Activated CD4-positive, alpha-beta T cell treated with anti-CD3 and anti-CD28 coated beads, Interleukin-2, amount 10 ng/mL, durations not matched to agents 7 days and 5 days (primary cell): ENCODE measurements around the gene TRAPPC2. TPM values are rescaled to one million over a fixed set of nuclear protein-coding genes. Genes with fewer than 3 reads are reported as not detected.

Source experiments
- CTCF ChIA-PET: fragments of 350-600 bp; sonication (Branson Sonifier 250); formaldehyde crosslinking; loops from one replicate; lab custom pipeline; 2021; ENCODE audit warnings: antibody characterized with exemption; lab: Charles Lee
- POLR2A ChIA-PET: fragments of 350-600 bp; sonication (Branson Sonifier 250); formaldehyde crosslinking; loops from one replicate; lab custom pipeline; 2021; ENCODE audit warnings: antibody characterized with exemption; lab: Charles Lee
- DNase-seq: peaks from one replicate; pipeline ENCODE4 v3.0.0-alpha.2; 2020
- H3K27ac Mint-ChIP-seq: one replicate; pipeline ENCODE4 v1.8.0; 2021; ENCODE audit warnings: mild to moderate bottlenecking, moderate library complexity, mixed read lengths
- H3K27me3 Mint-ChIP-seq: one replicate; pipeline ENCODE4 v1.8.0; 2021; ENCODE audit warnings: mixed read lengths
- H3K36me3 Mint-ChIP-seq: one replicate; pipeline ENCODE4 v1.8.0; 2021; ENCODE audit warnings: low read depth, mixed read lengths
- H3K4me1 Mint-ChIP-seq: one replicate; pipeline ENCODE4 v1.8.0; 2021; ENCODE audit warnings: mixed read lengths
- H3K4me3 Mint-ChIP-seq: one replicate; pipeline ENCODE4 v1.8.0; 2021; ENCODE audit warnings: mild to moderate bottlenecking, moderate library complexity, mixed read lengths
- H3K9me3 Mint-ChIP-seq: one replicate; pipeline ENCODE4 v1.8.0; 2021; ENCODE audit warnings: mixed read lengths
- total RNA-seq, 2 experiments: library from RNA; stranded (reverse); gene quantifications; one replicate each; pipeline ENCODE4 v1.2.3, GENCODE V29; 2021

The TRAPPC2 gene
- total RNA-seq, 2 experiments from 2014 or later = 20.2 to 22.2 TPM

DNA sequence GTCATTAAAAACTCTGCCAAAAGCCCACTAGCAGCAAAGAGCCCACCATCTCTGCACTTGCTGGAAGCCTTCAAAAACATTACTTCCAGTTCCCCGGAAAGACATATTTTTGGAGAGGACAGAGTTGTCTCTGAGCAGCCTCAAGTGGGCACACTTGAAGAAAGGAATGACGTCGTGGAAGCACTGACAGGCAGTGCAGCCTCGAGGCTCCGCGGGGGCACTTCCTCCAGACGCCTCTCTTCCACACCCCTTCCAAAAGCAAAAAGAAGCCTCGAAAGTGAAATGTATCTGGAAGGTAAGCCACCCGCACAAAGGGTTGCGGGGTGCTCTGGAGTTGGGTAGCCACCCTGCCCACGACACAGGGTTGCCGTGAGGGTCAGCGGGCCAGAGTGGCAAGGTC, 26.0 kb upstream of the TRAPPC2 start:
- CTCF ChIA-PET = no interaction called here
- no peaks in the 10 kb centered on the region for H3K27me3 Mint-ChIP-seq
- no peak for DNase-seq
- no peak overlapping the region for H3K4me3 Mint-ChIP-seq
- no peaks in the 10 kb centered on the region for H3K9me3 Mint-ChIP-seq
- H3K27ac Mint-ChIP-seq = no peak overlapping the region
- POLR2A ChIA-PET = no interaction called here
- peaks cover 7% of the 10 kb centered on the region for H3K4me1 Mint-ChIP-seq
- H3K36me3 Mint-ChIP-seq = peaks cover 16% of the 10 kb centered on the region

DNA sequence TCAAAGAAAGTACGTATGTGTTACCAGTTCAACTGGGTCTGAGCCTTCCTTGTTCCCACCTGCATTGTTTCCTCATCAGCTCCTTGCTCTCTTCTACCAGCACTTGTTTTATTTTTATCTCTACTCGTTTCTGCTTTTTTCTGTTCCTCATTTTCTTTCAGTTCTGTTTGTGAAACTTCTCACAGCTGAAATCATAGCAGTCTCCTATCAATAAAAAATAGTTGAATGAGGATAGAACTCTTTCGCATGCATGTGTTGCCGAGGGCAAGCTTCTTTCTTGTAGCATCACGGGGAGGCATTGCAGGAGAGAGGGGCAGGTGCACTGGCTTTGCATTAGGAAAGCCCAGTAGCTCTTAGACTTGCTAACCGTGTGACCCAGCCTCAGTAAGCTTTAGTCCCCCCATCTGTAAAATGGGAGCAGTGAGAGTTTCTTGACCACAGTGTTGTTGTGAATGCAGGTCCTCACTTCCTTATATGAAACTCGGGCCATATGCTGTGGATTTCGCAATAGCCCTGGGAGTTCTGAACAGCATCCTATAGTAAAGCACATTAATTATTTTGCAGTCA, 24.8 kb upstream of the TRAPPC2 start:
- no peak overlapping the region for H3K27ac Mint-ChIP-seq
- H3K9me3 Mint-ChIP-seq = no peaks in the 10 kb centered on the region
- ChIA-PET CTCF (no interaction called here), POLR2A (no interaction called here)
- peaks cover 17% of the 10 kb centered on the region for H3K36me3 Mint-ChIP-seq
- no peaks in the 10 kb centered on the region for H3K27me3 Mint-ChIP-seq
- no peak for DNase-seq
- peaks cover 15% of the 10 kb centered on the region for H3K4me1 Mint-ChIP-seq
- H3K4me3 Mint-ChIP-seq = no peak overlapping the region

DNA sequence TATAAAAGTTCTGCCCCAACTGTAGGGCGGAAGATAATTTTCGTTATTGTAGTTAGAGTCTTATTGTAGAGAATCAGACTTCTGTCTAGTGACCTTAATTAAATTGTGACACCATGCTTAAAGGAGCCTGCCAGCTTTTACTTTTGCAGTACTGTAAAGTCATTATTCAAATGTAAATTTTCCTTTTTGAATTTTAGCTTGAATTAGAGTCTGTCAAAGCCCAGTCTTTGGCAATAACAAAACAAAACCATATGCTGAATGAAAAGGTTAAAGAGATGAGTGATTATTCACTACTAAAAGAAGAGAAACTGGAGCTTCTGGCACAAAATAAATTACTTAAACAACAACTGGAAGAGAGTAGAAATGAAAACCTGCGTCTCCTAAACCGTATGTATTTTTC, 22.0 kb upstream of the TRAPPC2 start:
- H3K4me1 Mint-ChIP-seq = peaks cover 22% of the 10 kb centered on the region
- H3K27me3 Mint-ChIP-seq = no peaks in the 10 kb centered on the region
- POLR2A ChIA-PET = no interaction called here
- CTCF ChIA-PET = interaction anchor here (0.6 kb wide), 1 partner anchor 17 kb away, joined by 3 read pairs; no protein-coding TSS in a partner anchor
- H3K9me3 Mint-ChIP-seq = no peaks in the 10 kb centered on the region
- DNase-seq = no peak
- peaks cover 27% of the 10 kb centered on the region for H3K36me3 Mint-ChIP-seq
- H3K27ac Mint-ChIP-seq = no peak overlapping the region
- H3K4me3 Mint-ChIP-seq = no peak overlapping the region

- Mint-ChIP-seq H3K9me3 (no peaks in the 10 kb centered on the region), H3K36me3 (peaks cover 27% of the 10 kb centered on the region), H3K27me3 (no peaks in the 10 kb centered on the region), H3K4me1 (peaks cover 24% of the 10 kb centered on the region), H3K27ac (peak overlapping the region; percentile 5), H3K4me3 (no peak overlapping the region)
- peak; percentile 37 for DNase-seq
- POLR2A ChIA-PET = no interaction called here
- CTCF ChIA-PET = interaction anchor here (1.2 kb wide), 1 partner anchor 15 kb away, joined by 3 read pairs; no protein-coding TSS in a partner anchor
Observed at GRCh38 chrX:13755254-13755653, 20.8 kb upstream of the TRAPPC2 start.

DNA sequence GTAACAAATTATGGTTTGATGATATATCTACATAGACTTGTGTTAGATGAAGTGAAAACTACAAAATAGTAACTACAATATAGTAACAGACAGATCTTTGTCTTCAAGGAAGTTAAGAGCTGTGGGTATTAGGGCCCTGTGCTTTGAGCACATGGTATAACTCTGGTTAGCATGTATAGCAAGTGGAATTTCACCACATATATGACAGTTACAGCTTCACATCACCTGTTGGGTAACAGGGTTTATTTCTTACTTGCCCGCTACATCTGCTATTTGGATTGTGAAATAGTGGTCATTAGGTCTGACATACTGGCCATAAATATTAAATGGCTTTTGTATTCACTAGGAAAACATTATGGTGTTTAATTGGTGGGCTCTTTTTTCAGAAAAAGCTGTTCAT, 20.3 kb upstream of the TRAPPC2 start:
- POLR2A ChIA-PET = no interaction called here
- H3K27ac Mint-ChIP-seq = no peak overlapping the region
- H3K9me3 Mint-ChIP-seq = no peaks in the 10 kb centered on the region
- H3K27me3 Mint-ChIP-seq = no peaks in the 10 kb centered on the region
- H3K36me3 Mint-ChIP-seq = peaks cover 28% of the 10 kb centered on the region
- no peak for DNase-seq
- CTCF ChIA-PET = interaction anchor here (1.2 kb wide), 1 partner anchor 14 kb away, joined by 3 read pairs; no protein-coding TSS in a partner anchor
- no peak overlapping the region for H3K4me3 Mint-ChIP-seq
- peaks cover 27% of the 10 kb centered on the region for H3K4me1 Mint-ChIP-seq

GRCh38 chrX:13752646-13753045, 18.2 kb upstream of the TRAPPC2 start:
- Mint-ChIP-seq H3K4me3 (no peak overlapping the region), H3K36me3 (peaks cover 20% of the 10 kb centered on the region), H3K27ac (peak overlapping the region; percentile 66), H3K4me1 (peaks cover 28% of the 10 kb centered on the region), H3K27me3 (no peaks in the 10 kb centered on the region), H3K9me3 (no peaks in the 10 kb centered on the region)
- CTCF ChIA-PET = interaction anchor here (0.6 to 1.2 kb wide), 2 partner anchors 10 to 214 kb away, joined by 3 read pairs; no protein-coding TSS in a partner anchor
- POLR2A ChIA-PET = no interaction called here
- no peak for DNase-seq

DNA sequence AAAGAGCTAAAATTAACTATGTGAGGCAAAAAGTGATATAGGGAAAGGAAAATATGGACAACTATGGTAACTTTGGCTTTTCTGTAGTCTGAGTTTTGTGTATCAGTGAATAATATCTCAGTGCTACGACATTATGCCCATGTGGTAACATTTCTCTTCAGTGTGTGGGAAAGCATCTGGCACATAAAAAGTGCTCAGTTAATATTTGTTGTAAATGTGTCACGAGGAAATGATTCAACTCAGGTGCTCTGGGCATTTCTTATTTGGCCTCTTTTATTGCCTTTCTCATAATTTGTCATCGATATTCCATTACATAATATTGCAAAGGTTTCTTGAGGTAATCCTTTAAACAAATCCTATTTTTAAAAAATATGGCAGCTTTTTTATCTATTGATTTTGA, 17.7 kb upstream of the TRAPPC2 start:
- POLR2A ChIA-PET = no interaction called here
- H3K27me3 Mint-ChIP-seq = no peaks in the 10 kb centered on the region
- no peak for DNase-seq
- H3K9me3 Mint-ChIP-seq = no peaks in the 10 kb centered on the region
- no peak overlapping the region for H3K4me3 Mint-ChIP-seq
- peaks cover 32% of the 10 kb centered on the region for H3K4me1 Mint-ChIP-seq
- no peak overlapping the region for H3K27ac Mint-ChIP-seq
- CTCF ChIA-PET = interaction anchor here (1.2 kb wide), 1 partner anchor 11 kb away, joined by 3 read pairs; no protein-coding TSS in a partner anchor
- H3K36me3 Mint-ChIP-seq = peaks cover 24% of the 10 kb centered on the region

DNA sequence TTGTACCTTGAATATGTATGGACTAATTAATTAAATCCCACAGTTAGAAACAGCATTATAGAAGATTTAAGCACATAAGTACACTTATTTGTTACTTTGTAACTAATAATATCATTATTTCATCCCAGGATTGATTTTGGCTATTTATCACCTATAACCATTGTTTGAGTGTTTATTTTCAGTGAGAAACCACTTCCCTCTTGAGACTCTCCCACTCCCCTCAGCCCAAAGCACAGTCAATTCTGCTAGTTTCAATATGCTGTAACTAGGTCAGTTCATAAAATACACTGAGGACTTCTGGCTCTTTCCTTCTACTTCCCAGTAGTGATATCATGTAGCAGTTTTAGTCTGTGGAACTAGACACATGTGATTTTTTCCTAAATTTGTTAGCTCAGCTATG, 16.4 kb upstream of the TRAPPC2 start:
- H3K4me1 Mint-ChIP-seq = peaks cover 34% of the 10 kb centered on the region
- ChIA-PET POLR2A (no interaction called here), CTCF (interaction anchor here (0.7 to 2.6 kb wide), 3 partner anchors 15 to 579 kb away, joined by 3 to 16 read pairs (median 3); partner anchors contain the start of genes OFD1 and TRAPPC2)
- DNase-seq = no peak
- H3K27me3 Mint-ChIP-seq = no peaks in the 10 kb centered on the region
- no peak overlapping the region for H3K4me3 Mint-ChIP-seq
- H3K9me3 Mint-ChIP-seq = no peaks in the 10 kb centered on the region
- H3K27ac Mint-ChIP-seq = peak overlapping the region; percentile 25
- H3K36me3 Mint-ChIP-seq = peaks cover 31% of the 10 kb centered on the region

DNA sequence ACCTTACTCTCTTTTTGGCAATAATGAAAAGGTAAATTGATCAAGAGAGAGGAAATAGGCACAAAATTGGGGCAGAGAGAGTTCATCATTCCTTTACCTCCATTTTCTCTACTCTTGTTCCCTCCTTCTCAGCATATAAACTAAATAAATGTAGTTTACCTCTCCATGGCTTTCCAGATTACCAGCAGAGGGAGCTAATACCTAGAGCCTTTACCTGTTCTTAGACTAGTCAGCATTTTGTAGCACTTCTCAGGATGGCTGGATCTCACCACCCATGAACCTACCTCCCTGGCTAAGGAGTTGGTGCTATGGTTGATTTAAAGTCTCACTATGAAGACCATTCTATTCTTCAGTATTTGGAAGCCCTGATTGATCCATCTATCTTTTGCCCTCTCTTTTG, 15.8 kb upstream of the TRAPPC2 start:
- DNase-seq = peak; percentile 33
- POLR2A ChIA-PET = no interaction called here
- Mint-ChIP-seq H3K4me1 (peaks cover 30% of the 10 kb centered on the region), H3K27me3 (no peaks in the 10 kb centered on the region), H3K9me3 (no peaks in the 10 kb centered on the region), H3K4me3 (no peak overlapping the region), H3K36me3 (peaks cover 31% of the 10 kb centered on the region), H3K27ac (no peak overlapping the region)
- CTCF ChIA-PET = interaction anchor here (1.1 to 2.6 kb wide), 3 partner anchors 15 to 282 kb away, joined by 3 to 16 read pairs (median 3); partner anchors contain the start of genes OFD1 and TRAPPC2

GRCh38 chrX:13748486-13748885, 14.1 kb upstream of the TRAPPC2 start:
- H3K27me3 Mint-ChIP-seq = no peaks in the 10 kb centered on the region
- H3K4me3 Mint-ChIP-seq = no peak overlapping the region
- DNase-seq = no peak
- CTCF ChIA-PET = interaction anchor here (2.6 kb wide), 1 partner anchor 13 kb away, joined by 16 read pairs; the partner anchor contains the start of genes OFD1 and TRAPPC2
- H3K9me3 Mint-ChIP-seq = no peaks in the 10 kb centered on the region
- peaks cover 29% of the 10 kb centered on the region for H3K36me3 Mint-ChIP-seq
- H3K4me1 Mint-ChIP-seq = peaks cover 27% of the 10 kb centered on the region
- no peak overlapping the region for H3K27ac Mint-ChIP-seq
- POLR2A ChIA-PET = no interaction called here

DNA sequence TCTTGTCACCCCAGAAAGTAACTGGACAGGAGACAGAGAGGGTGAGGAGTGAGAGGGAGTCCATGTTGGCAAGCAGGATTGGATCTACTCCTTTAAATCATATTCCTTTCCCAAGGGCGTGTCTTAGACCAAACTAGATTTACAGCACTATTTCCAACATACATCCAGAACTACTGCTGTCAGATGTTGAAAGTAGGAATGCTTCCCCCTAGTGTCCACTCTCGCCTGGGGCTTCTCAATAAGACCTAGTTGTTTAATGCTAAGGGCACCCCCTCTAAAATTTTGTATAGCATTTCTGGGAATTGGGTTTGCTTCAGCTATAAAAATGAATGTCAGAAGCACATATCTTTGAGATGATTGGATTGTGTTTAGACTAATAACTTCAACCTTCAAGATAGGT, 13.4 kb upstream of the TRAPPC2 start:
- CTCF ChIA-PET = no interaction called here
- H3K4me3 Mint-ChIP-seq = no peak overlapping the region

GRCh38 chrX:13742397-13743176, 8.2 kb upstream of the TRAPPC2 start:
- H3K4me1 Mint-ChIP-seq = peaks cover 30% of the 10 kb centered on the region
- H3K9me3 Mint-ChIP-seq = no peaks in the 10 kb centered on the region
- H3K27ac Mint-ChIP-seq = peak overlapping the region; percentile 90
- H3K4me3 Mint-ChIP-seq = peak overlapping the region; percentile 64
- no peaks in the 10 kb centered on the region for H3K27me3 Mint-ChIP-seq
- peak; percentile 32 for DNase-seq
- ChIA-PET POLR2A (no interaction called here), CTCF (interaction anchor here (0.5 to 1.3 kb wide), 4 partner anchors 8 to 435 kb away, joined by 3 read pairs; partner anchors contain the start of genes OFD1 and TRAPPC2)
- peaks cover 27% of the 10 kb centered on the region for H3K36me3 Mint-ChIP-seq

More for the DNA sequence above, 13.4 kb upstream of the TRAPPC2 start:
- peaks cover 25% of the 10 kb centered on the region for H3K36me3 Mint-ChIP-seq
- no peaks in the 10 kb centered on the region for H3K27me3 Mint-ChIP-seq
- peaks cover 26% of the 10 kb centered on the region for H3K4me1 Mint-ChIP-seq
- H3K27ac Mint-ChIP-seq = no peak overlapping the region
- DNase-seq = peak; percentile 40
- H3K9me3 Mint-ChIP-seq = no peaks in the 10 kb centered on the region
- POLR2A ChIA-PET = no interaction called here

- peaks cover 30% of the 10 kb centered on the region for H3K4me1 Mint-ChIP-seq
- peaks cover 24% of the 10 kb centered on the region for H3K36me3 Mint-ChIP-seq
- CTCF ChIA-PET = no interaction called here
- peak overlapping the region; percentile 90 for H3K27ac Mint-ChIP-seq
- POLR2A ChIA-PET = no interaction called here
- no peaks in the 10 kb centered on the region for H3K9me3 Mint-ChIP-seq
- no peaks in the 10 kb centered on the region for H3K27me3 Mint-ChIP-seq
- no peak overlapping the region for H3K4me3 Mint-ChIP-seq
- DNase-seq = no peak
Observed at GRCh38 chrX:13741695-13742094, 7.3 kb upstream of the TRAPPC2 start.
